ENCODE data around the gene ARMC2. TPM values are rescaled to one million over a fixed set of nuclear protein-coding genes. Genes with fewer than 3 reads are reported as not detected.

Gene ARMC2
- polyA plus RNA-seq, 12 donors, result 4.4 to 13.9 (median 8.2) TPM; not detected in 2

- DNase-seq, result no peak
These were observed 167.0 kb downstream of the ARMC2 start for GRCh38 chr6:109015176-109015575.

GRCh38 chr6:109019911-109020310, 171.7 kb downstream of the ARMC2 start:
- no peak for DNase-seq

- DNase-seq, result no peak
These were observed 173.6 kb downstream of the ARMC2 start for GRCh38 chr6:109021870-109022269.

- DNase-seq, result no peak
These were observed 175.2 kb downstream of the ARMC2 start for GRCh38 chr6:109023356-109023925.

Other genes with a start within 250 kb of the ARMC2 start
- 10 to 100 TPM in 11 of 12 donors, not detected in 1; 33.3 to 70.2 (median 51.5) TPM for gene SESN1, start 246.4 kb downstream of the ARMC2 start, polyA plus RNA-seq (ENCODE audit: insufficient read length in 12 of 12)
- 10 to 100 TPM in 11 of 12 donors, not detected in 1; 12.4 to 39.1 (median 20.7) TPM for gene CEP57L1, start 247.1 kb downstream of the ARMC2 start, polyA plus RNA-seq (ENCODE audit: insufficient read length in 12 of 12)

Data from muscle of arm (tissue), 12 donors.